ENCODE measurements around the gene IDH3B. TPM values are rescaled to one million over a fixed set of nuclear protein-coding genes. Genes with fewer than 3 reads are reported as not detected.

Gene IDH3B
- total and polyA plus RNA-seq, 9 of the 15 experiments (the other 6 are each of a cell fraction or from before 2014, with no cell fraction given), result 91.7 to 224 (median 155) TPM

DNA sequence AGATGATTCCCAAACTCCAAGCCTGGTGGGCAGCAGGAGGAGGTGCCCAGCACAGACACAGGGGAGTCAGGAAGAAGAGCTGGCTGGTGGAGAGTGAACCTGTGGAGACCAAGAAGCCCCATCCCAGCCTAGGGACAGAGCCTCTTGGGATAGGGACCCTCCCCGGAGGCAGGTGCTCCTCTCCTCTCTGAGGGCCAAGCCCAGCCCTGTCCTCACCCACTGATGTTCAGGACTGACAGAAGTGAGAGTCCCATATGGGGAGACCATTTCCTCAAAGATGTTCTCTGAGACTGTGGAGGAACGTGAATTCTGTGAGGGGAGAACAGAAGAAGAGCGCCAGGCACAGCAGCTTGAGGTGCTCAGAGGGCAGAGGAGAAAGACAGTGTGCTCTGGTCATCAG lies 26.2 kb upstream of the IDH3B start (continued):
- TF ChIP-seq ZFPM2 (CRISPR knock-in tag; IDR thresholded peaks at IDR 0.05), result no peak
- TF ChIP-seq PHF8 (IDR thresholded peaks at IDR 0.05; ENCODE audit: borderline replicate concordance, low read length), result no peak
- no peak for TF ChIP-seq MYC (IDR thresholded peaks at IDR 0.05; ENCODE audit: low read depth, low read length)
- TF ChIP-seq MYC (CRISPR knock-in tag; IDR thresholded peaks at IDR 0.05; ENCODE audit: borderline replicate concordance, low read depth), result no peak

DNA sequence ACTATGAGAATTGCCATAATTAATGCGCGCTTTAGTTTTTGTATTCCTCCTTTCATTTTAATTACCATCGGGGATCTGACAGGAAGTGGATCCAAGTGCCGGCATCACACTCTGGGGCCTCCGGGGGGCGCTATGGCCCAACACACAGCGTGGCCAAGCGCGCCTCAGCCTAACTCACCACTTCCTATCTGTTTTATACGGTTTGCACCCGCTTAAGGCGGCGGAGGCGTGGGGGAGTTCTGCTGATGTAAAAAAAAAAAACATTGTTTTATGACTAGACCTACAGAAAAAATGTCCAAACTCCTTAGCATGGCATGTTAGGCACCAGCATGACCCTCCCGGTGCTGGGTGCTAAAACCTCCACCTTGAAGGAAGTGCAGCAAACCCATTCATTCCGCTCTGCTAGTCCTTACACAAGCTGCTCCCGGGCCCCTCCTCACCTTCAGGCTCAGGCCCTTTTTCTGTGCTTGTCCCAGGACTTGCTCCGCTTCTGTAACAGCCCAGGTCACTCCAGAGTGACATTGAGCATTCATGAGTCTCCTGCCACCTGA lies 24.1 kb upstream of the IDH3B start:
- H3K9ac ChIP-seq (ENCODE audit: insufficient read depth in 1 of 2, low read depth in 2 of 2, low read length in 2 of 2), result no peak overlapping the region
- in situ Hi-C loops (cut with MboI), result loop anchor here (5.0 kb wide), 1 partner anchor 164 kb away; no protein-coding TSS in a partner anchor
- POLR2A ChIA-PET, result interaction anchor here (0.7 to 0.8 kb wide), 2 partner anchors 20 kb away, joined by 3 read pairs; no protein-coding TSS in a partner anchor
- H3K4me3 ChIP-seq, result no peak overlapping the region; the same call in 1 of the 2 replicates
- H2AFZ ChIP-seq (ENCODE audit: low read depth, low read length), result peak overlapping the region; percentile 85
- H3K36me3 ChIP-seq (ENCODE audit: control insufficient read depth, insufficient read depth, low read length), result no peaks in the 10 kb centered on the region
- H3K27me3 ChIP-seq (ENCODE audit: control insufficient read depth in 2 of 2, insufficient read depth in 2 of 2, low read length in 2 of 2), result peaks cover 6 to 28% of the 10 kb centered on the region in 2 experiments; a peak in 4 of 5 replicates
- no TSS peak for BruUV-seq (replicated peaks)
- intact Hi-C loops (cut with micrococcal nuclease), result loop anchor here (1.0 to 5.0 kb wide), 3 partner anchors 55 to 164 kb away; no protein-coding TSS in a partner anchor
- H3K79me2 ChIP-seq (ENCODE audit: control insufficient read depth, insufficient read depth, low read length), result no peaks in the 10 kb centered on the region
- peaks cover 0 to 9% of the 10 kb centered on the region in 2 experiments; a peak in 3 of 5 replicates for H3K4me1 ChIP-seq (replicated peaks in 1 of 2; ENCODE audit: control insufficient read depth in 2 of 2, insufficient read depth in 2 of 2, low read length in 2 of 2)
- H4K20me1 ChIP-seq (replicated peaks; ENCODE audit: control insufficient read depth, insufficient read depth, low read length), result no peaks in the 10 kb centered on the region
- DNase-seq (ENCODE audit: extremely low read depth in 1 of 4, low spot score in 3 of 4), result peak; percentile 60 to 77 (median 64)
- no peak overlapping the region for H3K27ac ChIP-seq (ENCODE audit: extremely low read depth, low read depth, low read length)
- H3K4me2 ChIP-seq (ENCODE audit: insufficient read depth, low read length), result peak overlapping the region; percentile 32
- H3K9me1 ChIP-seq (ENCODE audit: control insufficient read depth, insufficient read depth, low read length), result no peaks in the 10 kb centered on the region
- no peaks in the 10 kb centered on the region for H3K9me3 ChIP-seq (replicated peaks; ENCODE audit: control insufficient read depth, insufficient read depth, low read depth, low read length)
- 7% methylated on average over 18 of the region's 18 CpGs for WGBS (ENCODE audit: insufficient coverage, low coverage, missing lambda C conversion rate)
- peak; percentile 82 for FAIRE-seq
- CTCF ChIA-PET (ENCODE audit: low intra/inter-chr PET ratio), result interaction anchor here (1.2 kb wide), 1 partner anchor 55 kb away, joined by 4 read pairs; no protein-coding TSS in a partner anchor
- peak; percentile 95 for ATAC-seq
- TF ChIP-seq STAG1 (CRISPR knock-in tag; IDR thresholded peaks at IDR 0.05; ENCODE audit: borderline replicate concordance), result peak; percentile 55; the same call in 1 of the 2 replicates
- no peak for TF ChIP-seq ADNP (tag; IDR thresholded peaks at IDR 0.05)
- peak; percentile 66 for TF ChIP-seq ETV1 (tag; conservative IDR thresholded peaks at IDR 0.05; ENCODE audit: low read depth)
- TF ChIP-seq, protein P1, sequence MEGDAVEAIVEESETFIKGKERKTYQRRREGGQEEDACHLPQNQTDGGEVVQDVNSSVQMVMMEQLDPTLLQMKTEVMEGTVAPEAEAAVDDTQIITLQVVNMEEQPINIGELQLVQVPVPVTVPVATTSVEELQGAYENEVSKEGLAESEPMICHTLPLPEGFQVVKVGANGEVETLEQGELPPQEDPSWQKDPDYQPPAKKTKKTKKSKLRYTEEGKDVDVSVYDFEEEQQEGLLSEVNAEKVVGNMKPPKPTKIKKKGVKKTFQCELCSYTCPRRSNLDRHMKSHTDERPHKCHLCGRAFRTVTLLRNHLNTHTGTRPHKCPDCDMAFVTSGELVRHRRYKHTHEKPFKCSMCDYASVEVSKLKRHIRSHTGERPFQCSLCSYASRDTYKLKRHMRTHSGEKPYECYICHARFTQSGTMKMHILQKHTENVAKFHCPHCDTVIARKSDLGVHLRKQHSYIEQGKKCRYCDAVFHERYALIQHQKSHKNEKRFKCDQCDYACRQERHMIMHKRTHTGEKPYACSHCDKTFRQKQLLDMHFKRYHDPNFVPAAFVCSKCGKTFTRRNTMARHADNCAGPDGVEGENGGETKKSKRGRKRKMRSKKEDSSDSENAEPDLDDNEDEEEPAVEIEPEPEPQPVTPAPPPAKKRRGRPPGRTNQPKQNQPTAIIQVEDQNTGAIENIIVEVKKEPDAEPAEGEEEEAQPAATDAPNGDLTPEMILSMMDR (IDR thresholded peaks at IDR 0.05 in 2 of 3, conservative IDR thresholded peaks at IDR 0.05 in 1 of 3; ENCODE audit: insufficient read depth in 2 of 3, low read depth in 1 of 3, low read length in 3 of 3), result peak; percentile 83 to 89 (median 84)
- TF ChIP-seq KLF16 (IDR thresholded peaks at IDR 0.05), result peak; percentile 31; the same call in 1 of the 2 replicates
- TF ChIP-seq GABPB1 (CRISPR knock-in tag; IDR thresholded peaks at IDR 0.05), result peak; percentile 62; the same call in 1 of the 2 replicates
- TF ChIP-seq SPI1 (IDR thresholded peaks at IDR 0.05; ENCODE audit: borderline replicate concordance, low read depth, low read length), result peak; percentile 81
- TF ChIP-seq, protein P2, sequence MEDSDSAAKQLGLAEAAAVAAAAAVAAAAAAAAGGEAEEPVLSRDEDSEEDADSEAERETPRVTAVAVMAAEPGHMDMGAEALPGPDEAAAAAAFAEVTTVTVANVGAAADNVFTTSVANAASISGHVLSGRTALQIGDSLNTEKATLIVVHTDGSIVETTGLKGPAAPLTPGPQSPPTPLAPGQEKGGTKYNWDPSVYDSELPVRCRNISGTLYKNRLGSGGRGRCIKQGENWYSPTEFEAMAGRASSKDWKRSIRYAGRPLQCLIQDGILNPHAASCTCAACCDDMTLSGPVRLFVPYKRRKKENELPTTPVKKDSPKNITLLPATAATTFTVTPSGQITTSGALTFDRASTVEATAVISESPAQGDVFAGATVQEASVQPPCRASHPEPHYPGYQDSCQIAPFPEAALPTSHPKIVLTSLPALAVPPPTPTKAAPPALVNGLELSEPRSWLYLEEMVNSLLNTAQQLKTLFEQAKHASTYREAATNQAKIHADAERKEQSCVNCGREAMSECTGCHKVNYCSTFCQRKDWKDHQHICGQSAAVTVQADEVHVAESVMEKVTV (CRISPR knock-in tag; IDR thresholded peaks at IDR 0.05), result peak; percentile 50
- TF ChIP-seq, protein P3, sequence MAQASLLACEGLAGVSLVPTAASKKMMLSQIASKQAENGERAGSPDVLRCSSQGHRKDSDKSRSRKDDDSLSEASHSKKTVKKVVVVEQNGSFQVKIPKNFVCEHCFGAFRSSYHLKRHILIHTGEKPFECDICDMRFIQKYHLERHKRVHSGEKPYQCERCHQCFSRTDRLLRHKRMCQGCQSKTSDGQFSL (CRISPR knock-in tag; IDR thresholded peaks at IDR 0.05), result peak; percentile 23; the same call in 1 of the 2 replicates
- TF ChIP-seq, protein P3 (tag; IDR thresholded peaks at IDR 0.05), result no peak
- no peak for TF ChIP-seq SMARCB1 (IDR thresholded peaks at IDR 0.05; ENCODE audit: insufficient read length, low read depth)
- no peak for TF ChIP-seq ZNF589 (CRISPR knock-in tag; IDR thresholded peaks at IDR 0.05; ENCODE audit: low read depth)

Measured in K562 (cell line).